22Rv1 (cell line): Measurements from ENCODE around the gene IFNLR1.

Experiments used
- CTCF ChIP-seq: fragments of 450-650 bp; IDR thresholded peaks from 2 replicates; pipeline ENCODE4 v1.5.1; 2017; ENCODE audit warnings: mild to moderate bottlenecking
- ZFX ChIP-seq: fragments of 450-650 bp; IDR thresholded peaks from 2 replicates; pipeline ENCODE4 v1.6.1; 2017; ENCODE audit warnings: antibody characterized with exemption, borderline replicate concordance

GRCh38 chr1:24165500-24165899, 21.6 kb downstream of the IFNLR1 start:
- no peak for TF ChIP-seq CTCF
- TF ChIP-seq ZFX, result no peak
